CD4-positive, alpha-beta T cell treated with Interleukin-2 at 100 ng/mL for 4 hours (primary cell): ENCODE results near the gene TRIM22.

ENCODE experiments used
- DNase-seq: peaks from one replicate; pipeline ENCODE4 v3.0.0-alpha.2; 2020; ENCODE audit warnings: low spot score

Gene TRIM22

GRCh38 chr11:5746614-5747013 is 57.0 kb downstream of the TRIM22 start:
- DNase-seq, result no peak

DNA sequence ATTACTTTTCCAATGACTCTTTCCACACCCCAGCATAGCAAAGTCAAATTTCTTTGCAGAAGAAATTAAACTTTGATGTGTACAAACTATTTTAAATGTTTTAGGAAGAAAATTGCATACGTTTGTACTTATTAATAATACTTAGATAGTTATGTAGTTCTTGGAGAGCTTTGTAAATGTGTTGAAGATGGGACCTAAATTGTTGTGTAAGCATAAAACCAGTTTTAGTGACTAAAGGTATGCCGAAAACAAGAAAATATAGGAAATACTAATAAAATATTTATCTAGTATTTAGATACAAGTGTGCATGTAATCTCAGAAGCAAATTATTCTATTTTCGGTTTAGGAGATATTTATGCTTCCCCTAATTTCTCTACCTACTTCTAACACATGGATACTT is 60.2 kb downstream of the TRIM22 start:
- no peak for DNase-seq

DNA sequence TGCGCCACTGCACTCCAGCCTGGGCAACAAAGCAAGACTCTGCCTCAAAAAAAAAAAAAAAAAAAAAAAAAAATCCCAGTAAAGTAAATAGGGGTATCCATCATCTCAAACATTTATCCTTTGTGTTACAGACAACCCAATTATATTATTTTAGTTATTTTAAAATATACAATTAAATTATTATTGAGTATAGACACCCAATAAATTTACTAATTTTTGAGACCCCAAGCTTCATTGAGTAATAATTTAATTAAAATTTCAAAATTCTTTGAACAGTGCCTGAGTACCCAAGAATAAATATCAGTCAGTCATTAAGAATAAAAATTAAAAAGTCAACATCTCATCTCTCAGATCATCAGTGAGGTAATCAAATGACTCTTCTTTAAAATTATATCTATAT is 64.4 kb downstream of the TRIM22 start, which contains the start of gene OR52N4:
Gene OR52N4 (plus strand): TSS at position 301 of the 400 bp plus-strand sequence. CDS start 498 bp downstream, outside the sequence.
- DNase-seq, result no peak
